Panc1 (cell line): Measurements from ENCODE around the gene PLPP7. TPM values are rescaled to one million over a fixed set of nuclear protein-coding genes. Genes with fewer than 3 reads are reported as not detected.

ENCODE experiments used
- ATAC-seq: fragments of 200-7000 bp; cut with Tn5 transposase; 2 replicates; pipeline ENCODE4 v1.9.1; 2020; ENCODE audit warnings: mild to moderate bottlenecking, moderate library complexity
- BruUV-seq: library from RNA; stranded (reverse); fragments of 400-500 nt; replicated peaks from 2 replicates; lab custom pipeline; 2021; lab: Mats Ljungman, UMichigan
- CTCF ChIA-PET: fragments of 300-600 bp; sonication (Branson Sonifier 250); formaldehyde crosslinking; loops from one replicate; lab custom pipeline; 2022; ENCODE audit warnings: antibody characterized with exemption; lab: Charles Lee
- POLR2A ChIA-PET: fragments of 300-600 bp; sonication (Branson Sonifier 250); formaldehyde crosslinking; loops from one replicate; lab custom pipeline; 2022; ENCODE audit warnings: antibody characterized with exemption; lab: Charles Lee
- DNase-seq: peaks from one replicate; pipeline ENCODE4 v3.0.0-alpha.2; 2010; ENCODE audit warnings: low read depth, low spot score
- H3K27ac ChIP-seq: 2 replicates; pipeline ENCODE4 v1.5.1; 2011; ENCODE audit warnings: mild to moderate bottlenecking, low read length, inconsistent platforms
- H3K27me3 ChIP-seq: fragments of 200-500 bp; sonication (Bioruptor generic); 2 replicates; pipeline ENCODE4 v1.6.0; 2014; ENCODE audit warnings: low read length, inconsistent platforms; ENCODE audit not compliant: control insufficient read depth, insufficient read depth
- H3K36me3 ChIP-seq: fragments of 200-500 bp; sonication (Bioruptor generic); 2 replicates; pipeline ENCODE4 v1.5.1; 2014; ENCODE audit warnings: inconsistent platforms, mild to moderate bottlenecking, low read length, moderate library complexity; ENCODE audit not compliant: control insufficient read depth, insufficient read depth
- H3K4me1 ChIP-seq: 2 replicates; pipeline ENCODE4 v1.5.1; 2011; ENCODE audit warnings: inconsistent platforms, mild to moderate bottlenecking, low read length, moderate library complexity; ENCODE audit not compliant: control insufficient read depth, insufficient read depth
- H3K4me3 ChIP-seq, 2 experiments: 2 replicates each; pipeline ENCODE4 v1.5.1; 2011 to 2012; ENCODE audit warnings: low read depth in 2 of 2, low read length in 2 of 2, mild to moderate bottlenecking in 2 of 2, inconsistent platforms in 1 of 2, moderate library complexity in 1 of 2
- H3K9me3 ChIP-seq: fragments of 200-500 bp; sonication (Bioruptor generic); 2 replicates; pipeline ENCODE4 v1.5.1; 2014; ENCODE audit warnings: low read depth, mild to moderate bottlenecking, inconsistent platforms, low read length, moderate library complexity; ENCODE audit not compliant: control insufficient read depth, insufficient read depth
- CTCF ChIP-seq: fragments of 450-650 bp; IDR thresholded peaks from 2 replicates; pipeline ENCODE4 v1.5.1; 2017; ENCODE audit warnings: mild to moderate bottlenecking
- POLR2AphosphoS5 ChIP-seq: IDR thresholded peaks from 2 replicates; pipeline ENCODE4 v1.6.1; 2012; ENCODE audit warnings: mild to moderate bottlenecking, low read depth, low read length, moderate library complexity
- REST ChIP-seq, 2 experiments: IDR thresholded peaks; 2 replicates each; pipeline ENCODE4 v1.6.1; 2011 to 2012; ENCODE audit warnings: low read depth in 2 of 2, control low read depth in 1 of 2, low read length in 1 of 2, mild to moderate bottlenecking in 1 of 2, moderate library complexity in 1 of 2; ENCODE audit not compliant: insufficient read depth in 1 of 2
- SIN3A ChIP-seq: IDR thresholded peaks from 2 replicates; pipeline ENCODE4 v1.6.1; 2012; ENCODE audit warnings: low read depth, mild to moderate bottlenecking, low read length, moderate library complexity, borderline replicate concordance; ENCODE audit not compliant: insufficient read depth
- TCF7L2 ChIP-seq: IDR thresholded peaks from 2 replicates; pipeline ENCODE4 v1.6.1; 2011; ENCODE audit warnings: mild to moderate bottlenecking, low read depth, low read length, inconsistent platforms
- in situ Hi-C: cut with HindIII; loops from 2 replicates; pipeline ENCODE4 v1.10.0; 2016; ENCODE audit warnings: low sequenced_read_pairs, low pct_unique_long_range_greater_than_20kb
- intact Hi-C: fragments of 100-400 bp; cut with micrococcal nuclease; formaldehyde crosslinking; loops from one replicate; pipeline ENCODE4 v1.10.0; 2022; ENCODE audit not compliant: unreplicated experiment
- total RNA-seq: library from RNA; stranded (reverse); gene quantifications from one replicate; pipeline ENCODE4 v1.2.1, GENCODE V29; 2021; ENCODE audit not compliant: unreplicated experiment

The PLPP7 gene
- total RNA-seq, 1 experiment from 2014 or later, result 3.3 TPM

GRCh38 chr9:131280660-131281059 is 8.9 kb upstream of the PLPP7 start:
- Histone ChIP-seq H3K27ac (no peak overlapping the region), H3K4me3 (no peak overlapping the region), H3K9me3 (no peaks in the 10 kb centered on the region), H3K4me1 (no peaks in the 10 kb centered on the region), H3K36me3 (no peaks in the 10 kb centered on the region), H3K27me3 (peaks cover 2% of the 10 kb centered on the region; the same call in 1 of the 2 replicates)
- in situ Hi-C loops (no loop called here), intact Hi-C loops (no loop called here)
- ATAC-seq (no peak), DNase-seq (no peak)
- ChIA-PET CTCF (no interaction called here), POLR2A (no interaction called here)
- no TSS peak for BruUV-seq
- no peak for TF ChIP-seq TCF7L2

DNA sequence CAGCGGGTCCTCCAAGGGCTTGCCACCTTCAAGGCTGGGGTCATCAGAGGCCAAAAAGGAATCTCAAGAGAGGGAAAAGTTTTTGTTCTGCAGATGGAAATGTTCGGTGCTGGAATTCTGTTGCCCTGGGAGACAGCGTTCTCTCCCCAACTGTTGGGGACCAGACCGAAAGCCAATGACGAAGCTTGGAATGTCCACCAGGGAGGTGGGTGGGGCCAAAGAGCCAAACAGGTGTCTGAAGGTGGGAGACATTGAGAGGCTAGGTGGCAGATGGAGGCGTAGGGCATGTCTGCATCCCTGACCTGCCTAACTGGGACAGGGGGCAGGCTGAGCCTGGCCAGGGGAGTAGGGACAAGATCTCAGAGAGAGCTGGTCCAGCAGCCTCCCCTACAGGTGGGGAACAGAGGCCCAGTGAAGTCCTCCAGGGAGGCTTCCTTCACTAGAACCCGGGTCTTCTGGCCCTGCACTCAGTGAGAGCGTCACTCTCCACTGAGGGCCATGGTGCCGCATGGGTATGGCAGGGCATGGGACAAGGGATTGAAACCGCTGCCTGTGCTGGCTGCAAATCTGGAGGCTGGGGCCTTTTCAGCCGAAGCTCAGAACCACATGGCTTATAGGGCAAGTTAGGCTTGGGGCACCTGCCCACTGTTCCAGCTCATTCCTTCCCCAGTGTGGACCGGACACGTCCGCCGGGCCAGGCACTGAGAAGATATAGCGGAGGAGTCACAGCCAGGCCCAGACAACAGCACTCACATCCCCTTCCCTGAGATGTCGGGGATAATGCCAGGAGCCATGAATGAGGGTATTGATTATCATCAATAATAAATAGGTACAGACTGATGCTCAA is 8.2 kb upstream of the PLPP7 start:
- H3K27me3 ChIP-seq, result peaks cover 2% of the 10 kb centered on the region; the same call in 1 of the 2 replicates
- POLR2A ChIA-PET, result no interaction called here
- BruUV-seq, result no TSS peak
- no peak overlapping the region for H3K27ac ChIP-seq
- ATAC-seq, result no peak
- H3K36me3 ChIP-seq, result no peaks in the 10 kb centered on the region
- intact Hi-C loops, result no loop called here
- CTCF ChIA-PET, result interaction anchor here (0.6 kb wide), 1 partner anchor 54 kb away, joined by 12 read pairs; no protein-coding TSS in a partner anchor
- no peaks in the 10 kb centered on the region for H3K9me3 ChIP-seq
- in situ Hi-C loops, result no loop called here
- TF ChIP-seq CTCF (no peak), TCF7L2 (no peak), REST (IDR thresholded peaks at IDR 0.05; ENCODE audit: insufficient read depth in 1 of 2, low read depth in 2 of 2, low read length in 1 of 2) (no peak), SIN3A (no peak), POLR2AphosphoS5 (no peak)
- H3K4me3 ChIP-seq, result no peak overlapping the region
- no peak for DNase-seq
- H3K4me1 ChIP-seq, result no peaks in the 10 kb centered on the region

- no peaks in the 10 kb centered on the region for H3K9me3 ChIP-seq
- no peaks in the 10 kb centered on the region for H3K36me3 ChIP-seq
- peaks cover 2% of the 10 kb centered on the region; the same call in 1 of the 2 replicates for H3K27me3 ChIP-seq
- TF ChIP-seq TCF7L2 (no peak), REST (IDR thresholded peaks at IDR 0.05; ENCODE audit: insufficient read depth in 1 of 2, low read depth in 2 of 2, low read length in 1 of 2) (no peak), SIN3A (no peak), POLR2AphosphoS5 (no peak), CTCF (no peak)
- intact Hi-C loops, result no loop called here
- no peak overlapping the region for H3K4me3 ChIP-seq
- H3K27ac ChIP-seq, result no peak overlapping the region
- POLR2A ChIA-PET, result no interaction called here
- in situ Hi-C loops, result no loop called here
- H3K4me1 ChIP-seq, result no peaks in the 10 kb centered on the region
- no TSS peak for BruUV-seq
- DNase-seq, result no peak
- ATAC-seq, result no peak
- CTCF ChIA-PET, result no interaction called here
Observed at GRCh38 chr9:131282175-131282574, 7.3 kb upstream of the PLPP7 start.
